ENCODE data around the gene MRPS25. TPM values are rescaled to one million over a fixed set of nuclear protein-coding genes. Genes with fewer than 3 reads are reported as not detected.
"Not testable (repeated sequence)": the region's sequence is repeated elsewhere in the genome, so short reads cannot be mapped to it uniquely, and the experiment has no call there.

Gene MRPS25
- total RNA-seq, 1 experiment from 2014 or later = 17.9 TPM

DNA sequence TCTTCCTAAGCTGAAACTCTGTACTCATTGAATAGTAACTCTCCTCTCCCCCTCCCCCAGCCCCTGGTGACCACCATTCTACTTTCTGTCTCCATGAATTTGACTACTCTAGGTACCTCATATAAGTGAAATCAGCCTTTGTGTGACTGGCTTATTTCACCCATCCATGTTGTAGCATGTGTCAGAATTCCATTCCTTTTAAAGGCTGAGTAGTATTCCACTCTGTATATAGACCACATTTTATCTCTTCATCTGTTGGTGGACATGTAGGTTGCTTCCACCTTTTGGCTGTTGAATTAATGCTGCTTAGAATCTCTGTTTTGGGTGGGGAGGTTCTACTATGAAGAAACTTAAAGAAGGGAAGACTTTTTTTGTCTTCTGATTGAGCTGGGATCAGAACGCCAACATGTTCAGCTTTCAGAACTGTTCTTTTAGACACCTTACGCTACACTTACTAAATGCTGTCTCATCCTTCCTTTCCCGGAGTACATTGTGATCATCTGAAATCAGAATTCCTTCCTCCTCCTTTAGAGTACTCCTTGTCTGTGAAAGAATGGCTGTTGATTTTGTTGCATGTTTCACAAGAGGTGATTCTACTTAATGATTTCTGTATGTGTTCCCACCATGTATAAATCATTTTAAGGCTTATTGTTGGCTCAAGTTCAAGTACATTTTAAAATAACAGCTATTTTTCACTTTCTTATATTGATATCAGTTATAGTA, 50.3 kb downstream of the MRPS25 start:
- in situ Hi-C loops (cut with HindIII; ENCODE audit: low pct_unique_long_range_greater_than_20kb, low sequenced_read_pairs) = no loop called here
- no peak for DNase-seq (ENCODE audit: low read depth)

DNA sequence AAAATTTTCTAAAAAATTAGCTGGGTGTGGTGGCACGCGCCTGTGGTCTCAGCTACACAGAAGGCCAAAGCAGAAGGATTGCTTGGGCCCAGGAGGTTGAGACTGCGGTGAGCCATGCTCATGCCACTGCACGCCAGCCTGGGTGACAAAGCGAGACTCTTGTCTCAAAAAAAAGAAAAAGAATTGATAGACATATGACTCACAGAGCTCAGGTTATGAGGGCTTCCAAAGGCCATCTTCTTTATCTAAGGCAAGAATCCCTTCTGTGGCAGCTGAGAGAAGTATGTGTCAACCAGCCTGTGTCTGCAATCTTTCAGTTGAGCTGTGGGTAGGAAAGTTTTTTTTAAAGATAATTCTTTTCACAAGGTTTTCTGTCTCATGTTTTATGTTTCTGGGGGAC, 53.9 kb downstream of the MRPS25 start:
- peak; percentile 26 for DNase-seq (ENCODE audit: low read depth)
- in situ Hi-C loops (cut with HindIII; ENCODE audit: low pct_unique_long_range_greater_than_20kb, low sequenced_read_pairs) = no loop called here

DNA sequence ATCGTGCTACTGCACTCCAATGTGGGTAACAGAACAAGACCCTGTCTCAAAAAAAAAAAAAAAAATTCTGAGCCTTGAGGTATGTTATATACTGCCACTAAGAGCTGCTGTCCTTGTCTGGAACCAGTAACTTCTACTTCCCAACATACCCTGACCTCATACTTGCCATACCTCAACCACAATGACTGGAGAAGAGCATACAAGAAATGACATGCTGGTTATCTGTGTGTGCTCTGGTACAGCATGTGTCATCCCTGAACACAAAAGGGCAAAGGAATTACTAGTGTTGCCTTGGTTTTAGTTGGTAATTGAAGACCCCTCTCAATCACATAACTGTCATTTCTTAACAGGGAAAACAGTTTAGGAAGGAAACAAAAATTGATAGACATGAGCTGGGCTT, 54.5 kb downstream of the MRPS25 start:
- DNase-seq (ENCODE audit: low read depth) = no peak
- in situ Hi-C loops (cut with HindIII; ENCODE audit: low pct_unique_long_range_greater_than_20kb, low sequenced_read_pairs) = no loop called here

DNA sequence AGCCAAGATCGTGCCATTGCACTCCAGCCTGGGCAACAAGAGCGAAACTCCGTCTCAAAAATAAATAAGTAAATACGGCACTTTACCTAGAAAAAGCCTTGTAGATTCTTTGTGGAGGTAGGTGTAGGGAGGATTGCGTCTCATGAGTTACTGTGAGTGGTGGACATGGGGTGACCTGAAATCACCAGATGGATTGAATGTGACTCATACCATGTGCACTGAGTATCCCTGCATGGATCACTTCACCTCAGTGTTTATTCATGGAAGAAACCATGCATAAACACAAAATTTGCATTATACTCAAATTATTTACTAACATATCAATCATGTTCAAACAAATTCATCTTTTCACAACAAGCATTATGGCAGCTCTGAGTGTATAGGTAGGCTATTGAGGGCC, 55.9 kb downstream of the MRPS25 start:
- in situ Hi-C loops (cut with HindIII; ENCODE audit: low pct_unique_long_range_greater_than_20kb, low sequenced_read_pairs) = no loop called here
- peak; percentile 13 for DNase-seq (ENCODE audit: low read depth)

DNA sequence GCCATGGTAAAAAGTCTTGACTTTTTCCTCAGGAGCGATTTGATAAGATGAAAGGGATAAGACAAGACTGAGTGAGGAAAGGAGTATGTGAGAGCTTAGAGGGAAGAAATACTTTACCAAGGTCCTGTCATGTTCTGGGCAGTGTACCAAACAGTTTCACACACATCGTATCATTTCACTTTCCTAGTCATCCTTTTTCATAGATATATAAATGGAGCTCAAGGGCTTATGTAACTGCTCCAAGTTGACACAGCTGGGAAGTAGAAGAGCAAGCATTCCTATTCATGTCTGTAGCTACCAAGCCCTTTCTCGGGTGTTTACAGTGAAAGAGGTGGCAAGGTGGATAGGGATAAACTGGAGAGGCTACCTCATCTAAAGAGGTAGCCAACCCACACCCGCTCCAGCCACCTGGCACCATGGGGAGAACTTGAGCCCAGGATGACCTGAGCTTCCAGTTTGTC, 57.4 kb downstream of the MRPS25 start:
- no peak for DNase-seq (ENCODE audit: low read depth)

DNA sequence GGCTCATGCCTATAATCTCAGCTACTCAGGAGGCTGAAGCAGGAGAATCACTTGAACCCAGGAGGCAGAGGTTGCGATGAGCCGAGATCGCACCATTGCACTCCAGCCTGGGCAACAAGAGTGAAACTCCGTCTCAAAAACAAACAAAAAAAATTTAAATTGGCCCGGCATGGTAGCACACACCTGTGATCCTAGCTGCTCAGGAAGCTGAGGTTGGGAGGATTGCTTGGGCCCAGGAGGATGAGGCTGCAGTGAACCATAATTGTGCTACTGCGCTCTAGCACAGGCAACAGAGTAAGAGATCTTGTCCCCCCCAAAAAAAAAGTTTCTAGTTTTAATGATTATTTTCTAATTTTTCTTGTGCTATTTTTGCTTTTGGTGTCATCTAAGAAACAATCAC, 65.9 kb downstream of the MRPS25 start:
- in situ Hi-C loops (cut with HindIII; ENCODE audit: low pct_unique_long_range_greater_than_20kb, low sequenced_read_pairs); DNase-seq (ENCODE audit: low read depth): not testable (repeated sequence)

More for the DNA sequence above, 57.4 kb downstream of the MRPS25 start:
- in situ Hi-C loops (cut with HindIII; ENCODE audit: low pct_unique_long_range_greater_than_20kb, low sequenced_read_pairs) = no loop called here

Other genes starting within 250 kb of the MRPS25 start
- not detected in 2 replicates for gene FGD5, start 246.4 kb downstream of the MRPS25 start, total RNA-seq (2014; rRNA removed; shearing (Covaris generic); ENCODE audit: low replicate concordance)
- gene NR2C2, start 117.7 kb downstream of the MRPS25 start, total RNA-seq (2014; rRNA removed; shearing (Covaris generic); ENCODE audit: low replicate concordance) = 3.1 TPM in 2 replicates
- 15.1 and 18.3 TPM in 2 replicates for gene RBSN, start 33.8 kb upstream of the MRPS25 start, total RNA-seq (2014; rRNA removed; shearing (Covaris generic); ENCODE audit: low replicate concordance)
- gene CAPN7, start 140.9 kb upstream of the MRPS25 start, total RNA-seq (2014; rRNA removed; shearing (Covaris generic); ENCODE audit: low replicate concordance) = 10.5 and 12.0 TPM in 2 replicates